ENCODE results near the gene BRK1. TPM values are rescaled to one million over a fixed set of nuclear protein-coding genes. Genes with fewer than 3 reads are reported as not detected.

The BRK1 gene
- total and polyA plus RNA-seq, 9 of the 15 experiments (the other 6 are each of a cell fraction or from before 2014, with no cell fraction given), result 105 to 634 (median 250) TPM

DNA sequence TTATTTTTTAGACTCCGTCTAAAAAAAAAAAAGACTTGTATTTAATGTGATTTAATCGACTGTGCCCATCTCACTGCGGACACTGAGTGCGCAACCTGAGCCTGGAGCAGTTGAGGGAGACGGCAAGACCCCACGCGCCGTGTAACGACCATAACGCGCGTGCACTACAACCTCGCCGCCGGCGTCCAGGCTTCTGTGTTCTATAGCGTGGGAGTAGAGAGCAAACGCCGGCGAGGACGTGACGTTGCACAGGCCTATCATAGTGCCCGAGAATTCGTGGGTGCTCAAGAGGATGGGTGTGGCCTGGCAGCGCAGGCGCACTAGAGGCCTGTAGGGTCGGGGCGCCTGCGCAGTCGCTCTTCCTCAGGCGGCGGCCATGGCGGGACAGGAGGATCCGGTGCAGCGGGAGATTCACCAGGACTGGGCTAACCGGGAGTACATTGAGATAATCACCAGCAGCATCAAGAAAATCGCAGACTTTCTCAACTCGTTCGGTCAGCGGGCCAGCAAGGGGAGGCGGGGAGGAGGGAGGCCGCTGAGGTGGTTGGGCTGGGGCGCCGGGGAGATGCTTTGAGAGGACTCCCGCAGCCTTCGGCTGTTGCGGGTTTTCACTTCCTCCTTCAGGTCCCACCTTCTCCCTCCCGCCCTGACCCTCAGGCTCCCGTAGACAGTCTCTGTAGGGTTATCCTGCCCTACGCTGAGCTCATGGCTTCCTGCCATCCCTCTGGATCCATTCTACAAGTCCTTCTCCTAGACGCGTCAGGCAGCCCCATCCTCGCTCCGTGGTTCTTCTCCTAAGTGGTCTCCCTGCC lies at the start of gene BRK1 (continued):
- TF ChIP-seq, protein P1, sequence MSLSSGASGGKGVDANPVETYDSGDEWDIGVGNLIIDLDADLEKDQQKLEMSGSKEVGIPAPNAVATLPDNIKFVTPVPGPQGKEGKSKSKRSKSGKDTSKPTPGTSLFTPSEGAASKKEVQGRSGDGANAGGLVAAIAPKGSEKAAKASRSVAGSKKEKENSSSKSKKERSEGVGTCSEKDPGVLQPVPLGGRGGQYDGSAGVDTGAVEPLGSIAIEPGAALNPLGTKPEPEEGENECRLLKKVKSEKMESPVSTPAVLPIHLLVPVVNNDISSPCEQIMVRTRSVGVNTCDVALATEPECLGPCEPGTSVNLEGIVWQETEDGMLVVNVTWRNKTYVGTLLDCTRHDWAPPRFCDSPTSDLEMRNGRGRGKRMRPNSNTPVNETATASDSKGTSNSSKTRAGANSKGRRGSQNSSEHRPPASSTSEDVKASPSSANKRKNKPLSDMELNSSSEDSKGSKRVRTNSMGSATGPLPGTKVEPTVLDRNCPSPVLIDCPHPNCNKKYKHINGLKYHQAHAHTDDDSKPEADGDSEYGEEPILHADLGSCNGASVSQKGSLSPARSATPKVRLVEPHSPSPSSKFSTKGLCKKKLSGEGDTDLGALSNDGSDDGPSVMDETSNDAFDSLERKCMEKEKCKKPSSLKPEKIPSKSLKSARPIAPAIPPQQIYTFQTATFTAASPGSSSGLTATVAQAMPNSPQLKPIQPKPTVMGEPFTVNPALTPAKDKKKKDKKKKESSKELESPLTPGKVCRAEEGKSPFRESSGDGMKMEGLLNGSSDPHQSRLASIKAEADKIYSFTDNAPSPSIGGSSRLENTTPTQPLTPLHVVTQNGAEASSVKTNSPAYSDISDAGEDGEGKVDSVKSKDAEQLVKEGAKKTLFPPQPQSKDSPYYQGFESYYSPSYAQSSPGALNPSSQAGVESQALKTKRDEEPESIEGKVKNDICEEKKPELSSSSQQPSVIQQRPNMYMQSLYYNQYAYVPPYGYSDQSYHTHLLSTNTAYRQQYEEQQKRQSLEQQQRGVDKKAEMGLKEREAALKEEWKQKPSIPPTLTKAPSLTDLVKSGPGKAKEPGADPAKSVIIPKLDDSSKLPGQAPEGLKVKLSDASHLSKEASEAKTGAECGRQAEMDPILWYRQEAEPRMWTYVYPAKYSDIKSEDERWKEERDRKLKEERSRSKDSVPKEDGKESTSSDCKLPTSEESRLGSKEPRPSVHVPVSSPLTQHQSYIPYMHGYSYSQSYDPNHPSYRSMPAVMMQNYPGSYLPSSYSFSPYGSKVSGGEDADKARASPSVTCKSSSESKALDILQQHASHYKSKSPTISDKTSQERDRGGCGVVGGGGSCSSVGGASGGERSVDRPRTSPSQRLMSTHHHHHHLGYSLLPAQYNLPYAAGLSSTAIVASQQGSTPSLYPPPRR (CRISPR knock-in tag; IDR thresholded peaks at IDR 0.05; ENCODE audit: borderline replicate concordance), result 0 out of 2 replicates have a peak, but pooled peaks have one; percentile 45
- peak; percentile 26; the same call in 1 of the 2 replicates for TF ChIP-seq ELF1 (tag; IDR thresholded peaks at IDR 0.05)
- peak; percentile 53 for TF ChIP-seq CCNT2 (IDR thresholded peaks at IDR 0.05; ENCODE audit: borderline replicate concordance, extremely low read depth, insufficient read length, low read depth, low read length)
- TF ChIP-seq ZNF445 (CRISPR knock-in tag; IDR thresholded peaks at IDR 0.05; ENCODE audit: low read depth), result no peak; the same call in 1 of the 2 replicates
- TF ChIP-seq, protein P2, sequence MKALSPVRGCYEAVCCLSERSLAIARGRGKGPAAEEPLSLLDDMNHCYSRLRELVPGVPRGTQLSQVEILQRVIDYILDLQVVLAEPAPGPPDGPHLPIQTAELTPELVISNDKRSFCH (CRISPR knock-in tag; IDR thresholded peaks at IDR 0.05), result no peak
- TF ChIP-seq, protein P2 (tag; IDR thresholded peaks at IDR 0.05), result peak; percentile 29; the same call in 1 of the 2 replicates
- TF ChIP-seq SMC3 (conservative IDR thresholded peaks at IDR 0.05; ENCODE audit: insufficient read depth, low read depth, low read length), result no peak
- peak; percentile 91 for TF ChIP-seq ZFX (CRISPR knock-in tag; IDR thresholded peaks at IDR 0.05)
- TF ChIP-seq YBX1 (IDR thresholded peaks at IDR 0.05), result no peak
- TF ChIP-seq, protein P3, sequence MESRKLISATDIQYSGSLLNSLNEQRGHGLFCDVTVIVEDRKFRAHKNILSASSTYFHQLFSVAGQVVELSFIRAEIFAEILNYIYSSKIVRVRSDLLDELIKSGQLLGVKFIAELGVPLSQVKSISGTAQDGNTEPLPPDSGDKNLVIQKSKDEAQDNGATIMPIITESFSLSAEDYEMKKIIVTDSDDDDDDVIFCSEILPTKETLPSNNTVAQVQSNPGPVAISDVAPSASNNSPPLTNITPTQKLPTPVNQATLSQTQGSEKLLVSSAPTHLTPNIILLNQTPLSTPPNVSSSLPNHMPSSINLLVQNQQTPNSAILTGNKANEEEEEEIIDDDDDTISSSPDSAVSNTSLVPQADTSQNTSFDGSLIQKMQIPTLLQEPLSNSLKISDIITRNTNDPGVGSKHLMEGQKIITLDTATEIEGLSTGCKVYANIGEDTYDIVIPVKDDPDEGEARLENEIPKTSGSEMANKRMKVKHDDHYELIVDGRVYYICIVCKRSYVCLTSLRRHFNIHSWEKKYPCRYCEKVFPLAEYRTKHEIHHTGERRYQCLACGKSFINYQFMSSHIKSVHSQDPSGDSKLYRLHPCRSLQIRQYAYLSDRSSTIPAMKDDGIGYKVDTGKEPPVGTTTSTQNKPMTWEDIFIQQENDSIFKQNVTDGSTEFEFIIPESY (CRISPR knock-in tag; IDR thresholded peaks at IDR 0.05), result peak; percentile 71; the same call in 1 of the 2 replicates
- no peak for TF ChIP-seq NCOA2 (IDR thresholded peaks at IDR 0.05; ENCODE audit: partially characterized antibody in 2 of 2)
- TF ChIP-seq FOXM1 (IDR thresholded peaks at IDR 0.05; ENCODE audit: low read depth), result no peak; the same call in 1 of the 2 replicates
- 0 out of 2 replicates have a peak, but pooled peaks have one; percentile 74 for TF ChIP-seq FOXM1 (CRISPR knock-in tag; IDR thresholded peaks at IDR 0.05; ENCODE audit: low read depth)
- TF ChIP-seq LEF1 (IDR thresholded peaks at IDR 0.05), result no peak
- no peak for TF ChIP-seq EWSR1 (IDR thresholded peaks at IDR 0.05; ENCODE audit: borderline replicate concordance, low read depth, partially characterized antibody)
- TF ChIP-seq FOXJ2 (tag; IDR thresholded peaks at IDR 0.05), result 0 out of 2 replicates have a peak, but pooled peaks have one; percentile 39
- peak in 1 of 2 experiments; percentile 75; a peak in 1 of 3 replicates for TF ChIP-seq CBX3 (IDR thresholded peaks at IDR 0.05; ENCODE audit: borderline replicate concordance in 1 of 2, low read length in 2 of 2)
- TF ChIP-seq MYC (IDR thresholded peaks at IDR 0.05; ENCODE audit: low read depth, low read length), result peak; percentile 96
- peak; percentile 68; the same call in 1 of the 2 replicates for TF ChIP-seq MYC (CRISPR knock-in tag; IDR thresholded peaks at IDR 0.05; ENCODE audit: borderline replicate concordance, low read depth)
- 0 out of 2 replicates have a peak, but pooled peaks have one; percentile 66 for TF ChIP-seq RB1 (IDR thresholded peaks at IDR 0.05; ENCODE audit: low read depth)

Measured in K562 (cell line).